Gastrocnemius medialis (tissue), 4 donors: ENCODE results near the gene PRDX3.

ENCODE experiments used
- POLR2A ChIP-seq, 2 donors: fragments of 450-650 bp; IDR thresholded peaks; one replicate each; pipeline ENCODE4 v1.6.1; 2017; ENCODE audit warnings: antibody characterized with exemption in 2 of 2, mild to moderate bottlenecking in 2 of 2, moderate library complexity in 2 of 2
- TF ChIP-seq, protein P1 (sequence below), 5 experiments: fragments of 450-650 bp in 3 of 5; fragments of 200-600 bp in 2 of 5; sonication (generic) in 2 of 5; IDR thresholded peaks in 4 of 5; conservative IDR thresholded peaks in 1 of 5; 1 replicate in 4 of 5; 2 replicates in 1 of 5; pipeline ENCODE4 v1.5.1; 2016 to 2019; ENCODE audit warnings: antibody characterized with exemption in 5 of 5, mild to moderate bottlenecking in 3 of 5, moderate library complexity in 3 of 5

DNA sequence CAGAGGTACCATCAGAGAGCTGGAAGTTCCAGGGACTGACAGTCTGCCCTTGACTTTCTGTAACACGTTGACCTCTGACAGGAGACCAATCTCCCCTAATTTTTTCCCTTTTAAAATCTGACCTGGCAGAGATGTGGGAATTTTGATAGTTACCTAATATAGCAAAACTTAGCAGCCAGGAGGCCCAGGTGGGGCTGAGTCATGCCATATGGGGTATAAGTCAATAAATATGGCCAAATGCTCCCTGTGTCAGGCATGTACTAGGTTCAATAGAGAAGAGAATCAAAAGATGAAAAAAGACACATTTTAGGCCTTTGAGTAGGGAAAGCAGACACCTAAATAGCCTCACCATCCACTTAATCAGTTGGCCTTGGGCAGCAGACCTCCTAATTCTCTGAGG lies 22.6 kb upstream of the PRDX3 start:
- TF ChIP-seq, protein P1, sequence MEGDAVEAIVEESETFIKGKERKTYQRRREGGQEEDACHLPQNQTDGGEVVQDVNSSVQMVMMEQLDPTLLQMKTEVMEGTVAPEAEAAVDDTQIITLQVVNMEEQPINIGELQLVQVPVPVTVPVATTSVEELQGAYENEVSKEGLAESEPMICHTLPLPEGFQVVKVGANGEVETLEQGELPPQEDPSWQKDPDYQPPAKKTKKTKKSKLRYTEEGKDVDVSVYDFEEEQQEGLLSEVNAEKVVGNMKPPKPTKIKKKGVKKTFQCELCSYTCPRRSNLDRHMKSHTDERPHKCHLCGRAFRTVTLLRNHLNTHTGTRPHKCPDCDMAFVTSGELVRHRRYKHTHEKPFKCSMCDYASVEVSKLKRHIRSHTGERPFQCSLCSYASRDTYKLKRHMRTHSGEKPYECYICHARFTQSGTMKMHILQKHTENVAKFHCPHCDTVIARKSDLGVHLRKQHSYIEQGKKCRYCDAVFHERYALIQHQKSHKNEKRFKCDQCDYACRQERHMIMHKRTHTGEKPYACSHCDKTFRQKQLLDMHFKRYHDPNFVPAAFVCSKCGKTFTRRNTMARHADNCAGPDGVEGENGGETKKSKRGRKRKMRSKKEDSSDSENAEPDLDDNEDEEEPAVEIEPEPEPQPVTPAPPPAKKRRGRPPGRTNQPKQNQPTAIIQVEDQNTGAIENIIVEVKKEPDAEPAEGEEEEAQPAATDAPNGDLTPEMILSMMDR (IDR thresholded peaks at IDR 0.05 in 4 of 5, conservative IDR thresholded peaks at IDR 0.05 in 1 of 5), result no peak
- no peak for TF ChIP-seq POLR2A (IDR thresholded peaks at IDR 0.05)
